Heart right ventricle (tissue), 16 donors: ENCODE data around the gene ECE1. TPM values are rescaled to one million over a fixed set of nuclear protein-coding genes. Genes with fewer than 3 reads are reported as not detected.

Experiments
- ATAC-seq, 8 donors: fragments of 200-7000 bp; cut with Tn5 transposase; one replicate each; pipeline ENCODE4 v1.9.1; 2020; ENCODE audit warnings: mild to moderate bottlenecking in 8 of 8, moderate library complexity in 8 of 8, moderate number of reproducible peaks in 1 of 8
- DNase-seq, 2 donors: peaks; one replicate each; pipeline ENCODE4 v3.0.0-alpha.2; 2020
- H3K27ac ChIP-seq, 10 donors: fragments of 200-600 bp; sonication (generic) in 2 of 10; one replicate each; pipeline versions ENCODE4 v1.5.0 to v1.8.0; 2020 to 2022; ENCODE audit warnings: mild to moderate bottlenecking in 3 of 10
- H3K27me3 ChIP-seq, 7 donors: fragments of 200-600 bp; one replicate each; pipeline ENCODE4 v1.8.0; 2021 to 2022; ENCODE audit warnings: mild to moderate bottlenecking in 2 of 7
- H3K36me3 ChIP-seq, 9 donors: fragments of 200-600 bp; sonication (generic) in 1 of 9; one replicate each; pipeline versions ENCODE4 v1.5.0 to v1.8.0; 2020 to 2022; ENCODE audit warnings: mild to moderate bottlenecking in 2 of 9
- H3K4me1 ChIP-seq, 9 donors: fragments of 200-600 bp; sonication (generic) in 1 of 9; one replicate each; pipeline versions ENCODE4 v1.5.0 to v1.8.0; 2020 to 2022; ENCODE audit warnings: mild to moderate bottlenecking in 4 of 9
- H3K4me3 ChIP-seq, 10 donors: fragments of 200-600 bp; sonication (generic) in 2 of 10; one replicate each; pipeline versions ENCODE4 v1.5.0 to v1.8.0; 2020 to 2022; ENCODE audit warnings: mild to moderate bottlenecking in 7 of 10, moderate library complexity in 2 of 10
- H3K9me3 ChIP-seq, 11 donors: fragments of 200-600 bp in 10 of 11; sonication (generic) in 2 of 11; one replicate each; pipeline versions ENCODE4 v1.5.0 to v1.8.0; 2013 to 2022; ENCODE audit warnings: mild to moderate bottlenecking in 2 of 11, control low read depth in 1 of 11, moderate library complexity in 1 of 11
- CTCF ChIP-seq, 9 donors: fragments of 200-600 bp; sonication (generic) in 2 of 9; IDR thresholded peaks; one replicate each; pipeline versions ENCODE4 v1.5.0 to v1.8.0; 2021 to 2022; ENCODE audit warnings: antibody characterized with exemption in 9 of 9, mild to moderate bottlenecking in 5 of 9, moderate library complexity in 1 of 9
- whole genome bisulfite sequencing, 2 donors: extraction: QIAGEN DNeasy Blood & Tissue Kit; methylation state at CpG; one replicate each; pipeline ENCODE4 v1.1.7; 2013; ENCODE audit warnings: inconsistent platforms in 1 of 2; 5-methylcytosine and 5-hydroxymethylcytosine counted together
- intact Hi-C, 10 donors: fragments of 100-400 bp; cut with DNase I; formaldehyde crosslinking; loops; one replicate each; pipeline versions ENCODE4 v1.11.1 to v1.14.2; 2022
- polyA plus RNA-seq, 2 donors: library from polyadenylated mRNA; stranded (reverse); fragments of 200-250 nt; gene quantifications; one replicate each; pipeline ENCODE4 v1.2.3, GENCODE V29; 2013
- total RNA-seq, 10 donors: library from RNA; stranded (reverse); fragmentation: NEBNext Ultra II Directional in 3 of 10; extraction: Animal tissue kit (Norgen Biotek cat#: 25700) in 3 of 10; gene quantifications; one replicate each; pipeline versions ENCODE4 v1.2.1 to v1.2.4, GENCODE V29; 2021 to 2023
- donor health status: Arrhythmogenic right ventricular cardiomyopathy.
- donor health status: ischemic (EF 13 %, LVEDD 7.1; RV severe dilation, severe dysfunction).
- donor health status: healthy with polysubstance abuse.
- donor health status: DM: no; HTN: yes; CAD: no.
- donor health status: DM: no; HTN: no; CAD: no.
- donor health status: ischemic (EF 25% LVEDD 6.9; RV normal size, moderate dysfunction).
- donor health status: ischemic (EF 25% LVEDD 5.7; RV mildly dilated, moderate dysfunction).
- donor health status: healthy.
- donor health status: DM: yes; HTN: yes; CAD: no.
- donor health status: Ischemic cardiomyopathy.
- donor health status: ischemic (EF 35%, LVEDD 5.7; RV mildly dilated, moderate dysfunction).
- donor health status: nonischemic (EF 11% LVEDD 7.7; RV severe dilation, severe dysfunction).
- donor health status: DM: yes; HTN: yes; CAD: no.
- donor health status: PGD.
- donor health status: ischemic (EF 29% LVEDD 5.4; RV normal size, mild dysfunction).
- donor health status: nonischemic (EF 23%, LVEDD 6.1; RV moderate dilation, normal function).

Gene ECE1
- total and polyA plus RNA-seq, 12 donors, result 30.6 to 81.8 (median 51.8) TPM

- Histone ChIP-seq H3K4me3 (no peak overlapping the region), H3K9me3 (peaks cover 0 to 5% (median 0%) of the 10 kb centered on the region in 11 donors), H3K4me1 (peaks cover 3 to 57% (median 42%) of the 10 kb centered on the region in 9 donors), H3K36me3 (no peaks in the 10 kb centered on the region), H3K27me3 (no peaks in the 10 kb centered on the region), H3K27ac (peak overlapping the region in 8 of 10 donors; percentile 3 to 56 (median 23))
- DNase-seq (no peak), ATAC-seq (peak in 1 of 8 donors; percentile 18)
- 50 to 52% methylated on average over 5 of the region's 5 CpGs for WGBS, 2 donors
- TF ChIP-seq CTCF (IDR thresholded peaks at IDR 0.05), result no peak
- intact Hi-C loops, result no loop called here
Measured at GRCh38 chr1:21308330-21308729, 18.1 kb upstream of the ECE1 start.

GRCh38 chr1:21307663-21308305 is 17.5 kb upstream of the ECE1 start:
- Histone ChIP-seq H3K27me3 (no peaks in the 10 kb centered on the region), H3K4me3 (no peak overlapping the region), H3K9me3 (peaks cover 0 to 5% (median 0%) of the 10 kb centered on the region in 11 donors), H3K36me3 (no peaks in the 10 kb centered on the region), H3K27ac (peak overlapping the region in 7 of 10 donors; percentile 3 to 56 (median 26)), H3K4me1 (peaks cover 3 to 57% (median 43%) of the 10 kb centered on the region in 9 donors)
- intact Hi-C loops, result no loop called here
- ATAC-seq (peak in 3 of 8 donors; percentile 15 to 45 (median 33)), DNase-seq (no peak)
- TF ChIP-seq CTCF (IDR thresholded peaks at IDR 0.05), result no peak
- WGBS, 2 donors, result 85 to 88% methylated on average over 6 of the region's 6 CpGs

- TF ChIP-seq CTCF (IDR thresholded peaks at IDR 0.05), result no peak
- WGBS, 2 donors, result 89 to 94% methylated on average over 7 of the region's 7 CpGs
- Histone ChIP-seq H3K27ac (no peak overlapping the region), H3K9me3 (peaks cover 0 to 5% (median 0%) of the 10 kb centered on the region in 11 donors), H3K27me3 (no peaks in the 10 kb centered on the region), H3K4me3 (no peak overlapping the region), H3K4me1 (peaks cover 3 to 57% (median 45%) of the 10 kb centered on the region in 9 donors), H3K36me3 (no peaks in the 10 kb centered on the region)
- intact Hi-C loops, result no loop called here
- DNase-seq (no peak), ATAC-seq (no peak)
Measured at GRCh38 chr1:21307210-21307609, 16.9 kb upstream of the ECE1 start.

GRCh38 chr1:21305900-21306189 is 15.6 kb upstream of the ECE1 start:
- 82 to 85% methylated on average over 1 of the region's 1 CpG for WGBS, 2 donors
- DNase-seq (no peak), ATAC-seq (no peak)
- no peak for TF ChIP-seq CTCF (IDR thresholded peaks at IDR 0.05)
- no peaks in the 10 kb centered on the region for H3K36me3 ChIP-seq
- H3K4me3 ChIP-seq, result no peak overlapping the region
- H3K9me3 ChIP-seq, result peaks cover 0 to 5% (median 0%) of the 10 kb centered on the region in 11 donors
- H3K27me3 ChIP-seq, result no peaks in the 10 kb centered on the region
- H3K27ac ChIP-seq, result peak overlapping the region in 2 of 10 donors; percentile 25 to 27
- H3K4me1 ChIP-seq, result peaks cover 3 to 55% (median 45%) of the 10 kb centered on the region in 9 donors
- intact Hi-C loops, result no loop called here
